CD14-positive monocyte (primary cell): Measurements from ENCODE around the gene BMERB1. TPM values are rescaled to one million over a fixed set of nuclear protein-coding genes. Genes with fewer than 3 reads are reported as not detected.

Experiments used
- DNase-seq, 3 donors: peaks; one replicate each; pipeline ENCODE4 v3.0.0-alpha.2; 2011 to 2022
- H2AFZ ChIP-seq: 2 replicates; pipeline ENCODE4 v1.6.0; 2012; ENCODE audit warnings: mild to moderate bottlenecking, low read depth, low read length, inconsistent platforms; ENCODE audit not compliant: insufficient read depth, poor library complexity, severe bottlenecking
- H3K27ac ChIP-seq, 2 donors: 1 replicate in 1 of 2; 2 replicates in 1 of 2; pipeline ENCODE4 v1.5.1; 2012 to 2013; ENCODE audit warnings: low read length in 2 of 2, control low read depth in 1 of 2, inconsistent platforms in 1 of 2, low read depth in 1 of 2, mild to moderate bottlenecking in 1 of 2
- H3K27me3 ChIP-seq, 2 donors: one replicate each; pipeline versions ENCODE4 v1.6.0 to v1.6.1; 2011 to 2013; ENCODE audit warnings: low read length in 2 of 2; ENCODE audit not compliant: control insufficient read depth in 2 of 2, insufficient read depth in 2 of 2
- H3K36me3 ChIP-seq, 2 donors: replicated peaks in 1 of 2; 1 replicate in 1 of 2; 2 replicates in 1 of 2; pipeline versions ENCODE4 v1.5.1 to v1.6.1; 2012 to 2013; ENCODE audit warnings: low read length in 2 of 2, control low read depth in 1 of 2, inconsistent platforms in 1 of 2, mild to moderate bottlenecking in 1 of 2; ENCODE audit not compliant: insufficient read depth in 2 of 2, control insufficient read depth in 1 of 2
- H3K4me1 ChIP-seq, 2 donors: 1 replicate in 1 of 2; 2 replicates in 1 of 2; pipeline versions ENCODE4 v1.5.1 to v1.6.1; 2012 to 2013; ENCODE audit warnings: low read length in 2 of 2, control low read depth in 1 of 2, inconsistent platforms in 1 of 2, mild to moderate bottlenecking in 1 of 2, moderate library complexity in 1 of 2; ENCODE audit not compliant: insufficient read depth in 2 of 2, control insufficient read depth in 1 of 2
- H3K4me2 ChIP-seq: replicated peaks from 2 replicates; pipeline ENCODE3; 2012; ENCODE audit warnings: low read length, moderate library complexity, mild to moderate bottlenecking; ENCODE audit not compliant: poor library complexity, severe bottlenecking; ENCODE audit errors: extremely low read depth
- H3K4me3 ChIP-seq, 3 experiments: fragments of 200-600 bp in 1 of 3; sonication (generic) in 1 of 3; replicated peaks in 1 of 3; 1 replicate in 2 of 3; 2 replicates in 1 of 3; pipeline ENCODE4 v1.5.1; 2011 to 2013; ENCODE audit warnings: low read length in 3 of 3, mild to moderate bottlenecking in 3 of 3, control low read depth in 2 of 3, low read depth in 2 of 3, inconsistent platforms in 1 of 3, moderate library complexity in 1 of 3
- H3K79me2 ChIP-seq: 2 replicates; pipeline ENCODE4 v1.6.0; 2012; ENCODE audit warnings: mild to moderate bottlenecking, control low read depth, inconsistent platforms, low read length, moderate library complexity; ENCODE audit not compliant: insufficient read depth
- H3K9ac ChIP-seq: 2 replicates; pipeline ENCODE4 v1.6.0; 2017; ENCODE audit warnings: low read length, mild to moderate bottlenecking; ENCODE audit not compliant: insufficient read depth, poor library complexity, severe bottlenecking
- H3K9me3 ChIP-seq, 2 donors: replicated peaks in 1 of 2; 1 replicate in 1 of 2; 2 replicates in 1 of 2; pipeline versions ENCODE4 v1.5.1 to v1.6.1; 2012 to 2013; ENCODE audit warnings: low read length in 2 of 2, control low read depth in 1 of 2; ENCODE audit not compliant: control insufficient read depth in 1 of 2, insufficient read depth in 1 of 2
- H4K20me1 ChIP-seq: 2 replicates; pipeline ENCODE4 v1.6.0; 2012; ENCODE audit warnings: mild to moderate bottlenecking, low read length, control low read depth, moderate library complexity; ENCODE audit not compliant: insufficient read depth
- H3K27ac Mint-ChIP-seq, 7 donors: one replicate each; pipeline ENCODE4 v1.8.0; 2020; ENCODE audit warnings: mild to moderate bottlenecking in 7 of 7, mixed read lengths in 7 of 7, moderate library complexity in 6 of 7, inconsistent platforms in 2 of 7
- H3K27me3 Mint-ChIP-seq, 3 donors: one replicate each; pipeline ENCODE4 v1.8.0; 2021 to 2022; ENCODE audit warnings: low read depth in 3 of 3, mild to moderate bottlenecking in 3 of 3, mixed read lengths in 3 of 3, moderate library complexity in 3 of 3, inconsistent platforms in 1 of 3
- H3K36me3 Mint-ChIP-seq, 2 donors: one replicate each; pipeline ENCODE4 v1.8.0; 2020; ENCODE audit warnings: mixed read lengths in 2 of 2, inconsistent platforms in 1 of 2, mild to moderate bottlenecking in 1 of 2
- H3K4me1 Mint-ChIP-seq: one replicate; pipeline ENCODE4 v1.8.0; 2020; ENCODE audit warnings: mild to moderate bottlenecking, mixed read lengths
- H3K4me3 Mint-ChIP-seq, 2 donors: one replicate each; pipeline ENCODE4 v1.8.0; 2020; ENCODE audit warnings: mild to moderate bottlenecking in 2 of 2, mixed read lengths in 2 of 2, moderate library complexity in 1 of 2
- H3K9me3 Mint-ChIP-seq, 7 donors: one replicate each; pipeline ENCODE4 v1.8.0; 2020 to 2022; ENCODE audit warnings: mixed read lengths in 7 of 7, mild to moderate bottlenecking in 6 of 7, moderate library complexity in 6 of 7, inconsistent platforms in 2 of 7
- WGBS: methylation state at CpG from one replicate; pipeline ENCODE4 v1.1.5; 2013; ENCODE audit warnings: missing lambda C conversion rate; ENCODE audit not compliant: insufficient coverage; 5-methylcytosine and 5-hydroxymethylcytosine counted together
- intact Hi-C, 2 donors: fragments of 100-400 bp; cut with micrococcal nuclease; formaldehyde crosslinking; loops; one replicate each; pipeline versions ENCODE4 v1.15.0 to v1.15.1; 2023
- polyA plus RNA-seq, 3 donors: library from polyadenylated mRNA; depleted of rRNA in 1 of 3; unstranded in 2 of 3; stranded (reverse) in 1 of 3; fragments of 300-500 nt in 2 of 3; fragments of >200 nt in 1 of 3; fragmentation: Illumina TruSeq in 2 of 3; gene quantifications; 1 replicate in 2 of 3; 2 replicates in 1 of 3; pipeline ENCODE4 v1.2.3, GENCODE V29; 2012 to 2021
- TF ChIP-seq, protein P1 (sequence below): fragments of 200-600 bp; IDR thresholded peaks from one replicate; pipeline ENCODE4 v1.8.0; 2022; ENCODE audit warnings: antibody characterized with exemption, mild to moderate bottlenecking

The BMERB1 gene
- polyA plus RNA-seq, 3 donors, result 0.11 to 0.28 (median 0.11) TPM

DNA sequence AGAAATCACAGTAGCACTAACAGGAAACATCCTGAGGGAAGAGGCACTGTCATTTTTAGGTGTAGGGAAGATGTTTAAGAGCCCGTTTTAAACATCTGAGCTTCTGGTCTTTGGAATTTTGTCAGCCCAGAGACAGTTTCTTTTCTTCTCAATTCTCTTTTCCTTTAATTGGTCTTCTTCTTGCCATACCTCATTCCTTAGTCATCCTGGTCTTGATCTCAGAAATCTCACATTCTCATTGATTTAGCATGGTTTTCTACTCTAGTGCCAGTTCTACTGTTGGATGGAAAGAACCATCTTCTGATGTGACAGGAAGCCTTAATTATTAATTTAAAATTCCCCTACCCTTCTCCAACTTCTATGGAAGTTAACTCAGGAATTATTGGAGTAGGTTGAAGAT lies 25.4 kb downstream of the BMERB1 start:
- Histone ChIP-seq H3K36me3 (no peaks in the 10 kb centered on the region), H3K27me3 (no peaks in the 10 kb centered on the region), H3K27ac (no peak overlapping the region), H4K20me1 (no peaks in the 10 kb centered on the region), H3K9me3 (no peaks in the 10 kb centered on the region), H3K4me3 (no peak overlapping the region), H3K9ac (no peak overlapping the region), H3K4me2 (no peak overlapping the region), H3K79me2 (no peaks in the 10 kb centered on the region), H3K4me1 (no peaks in the 10 kb centered on the region), H2AFZ (no peak overlapping the region)
- DNase-seq, result no peak
- no peak overlapping the region for H3K27ac Mint-ChIP-seq
- TF ChIP-seq, protein P1, sequence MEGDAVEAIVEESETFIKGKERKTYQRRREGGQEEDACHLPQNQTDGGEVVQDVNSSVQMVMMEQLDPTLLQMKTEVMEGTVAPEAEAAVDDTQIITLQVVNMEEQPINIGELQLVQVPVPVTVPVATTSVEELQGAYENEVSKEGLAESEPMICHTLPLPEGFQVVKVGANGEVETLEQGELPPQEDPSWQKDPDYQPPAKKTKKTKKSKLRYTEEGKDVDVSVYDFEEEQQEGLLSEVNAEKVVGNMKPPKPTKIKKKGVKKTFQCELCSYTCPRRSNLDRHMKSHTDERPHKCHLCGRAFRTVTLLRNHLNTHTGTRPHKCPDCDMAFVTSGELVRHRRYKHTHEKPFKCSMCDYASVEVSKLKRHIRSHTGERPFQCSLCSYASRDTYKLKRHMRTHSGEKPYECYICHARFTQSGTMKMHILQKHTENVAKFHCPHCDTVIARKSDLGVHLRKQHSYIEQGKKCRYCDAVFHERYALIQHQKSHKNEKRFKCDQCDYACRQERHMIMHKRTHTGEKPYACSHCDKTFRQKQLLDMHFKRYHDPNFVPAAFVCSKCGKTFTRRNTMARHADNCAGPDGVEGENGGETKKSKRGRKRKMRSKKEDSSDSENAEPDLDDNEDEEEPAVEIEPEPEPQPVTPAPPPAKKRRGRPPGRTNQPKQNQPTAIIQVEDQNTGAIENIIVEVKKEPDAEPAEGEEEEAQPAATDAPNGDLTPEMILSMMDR, result no peak
- peaks cover 4 to 10% (median 6%) of the 10 kb centered on the region in 3 donors for H3K27me3 Mint-ChIP-seq
- H3K4me1 Mint-ChIP-seq, result no peaks in the 10 kb centered on the region
- intact Hi-C loops, result no loop called here
- no peak overlapping the region for H3K4me3 Mint-ChIP-seq
- no CpG with 5 or more reads among the region's 1 CpG for WGBS
- no peaks in the 10 kb centered on the region for H3K36me3 Mint-ChIP-seq
- H3K9me3 Mint-ChIP-seq, result peaks cover 0 to 2% (median 0%) of the 10 kb centered on the region in 7 donors

DNA sequence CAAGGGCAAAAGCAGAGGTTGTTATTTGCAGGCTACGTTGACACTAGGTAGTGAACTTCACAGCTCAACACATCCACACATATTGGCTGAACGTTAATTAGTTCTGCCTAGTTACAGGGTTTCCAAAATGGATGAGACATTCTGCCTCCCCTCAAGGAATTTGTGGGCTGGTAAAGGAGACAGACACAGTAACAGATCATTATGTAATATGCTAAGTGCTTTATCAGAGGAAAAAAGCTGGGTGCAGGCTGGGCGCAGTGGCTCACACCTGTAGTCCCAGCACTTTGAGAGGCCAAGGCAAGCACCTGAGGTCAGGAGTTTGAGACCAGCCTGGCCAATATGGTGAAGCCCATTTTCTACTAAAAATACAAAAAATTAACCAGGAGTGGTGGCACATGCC lies 26.2 kb downstream of the BMERB1 start:
- peak overlapping the region in 1 of 7 donors; percentile 11 for H3K27ac Mint-ChIP-seq
- no peaks in the 10 kb centered on the region for H3K4me1 Mint-ChIP-seq
- H3K27me3 Mint-ChIP-seq, result peaks cover 2 to 7% (median 6%) of the 10 kb centered on the region in 3 donors
- no peaks in the 10 kb centered on the region for H3K27me3 ChIP-seq
- H2AFZ ChIP-seq, result no peak overlapping the region
- H3K4me1 ChIP-seq, result no peaks in the 10 kb centered on the region
- H3K9me3 Mint-ChIP-seq, result peaks cover 0 to 2% (median 0%) of the 10 kb centered on the region in 7 donors
- no peaks in the 10 kb centered on the region for H3K36me3 ChIP-seq
- H3K4me2 ChIP-seq, result no peak overlapping the region
- H3K27ac ChIP-seq, result no peak overlapping the region
- no peaks in the 10 kb centered on the region for H3K79me2 ChIP-seq
- no peak overlapping the region for H3K4me3 Mint-ChIP-seq
- H4K20me1 ChIP-seq, result no peaks in the 10 kb centered on the region
- H3K36me3 Mint-ChIP-seq, result no peaks in the 10 kb centered on the region
- no CpG with 5 or more reads among the region's 3 CpGs for WGBS
- DNase-seq, result no peak
- TF ChIP-seq, protein P1, result no peak
- no peaks in the 10 kb centered on the region for H3K9me3 ChIP-seq
- no peak overlapping the region for H3K4me3 ChIP-seq
- no peak overlapping the region for H3K9ac ChIP-seq
- intact Hi-C loops, result no loop called here
